Effector CD4-positive, alpha-beta T cell (primary cell): ENCODE measurements around the gene SPON1.
"Not testable (repeated sequence)": the region's sequence is repeated elsewhere in the genome, so short reads cannot be mapped to it uniquely, and the experiment has no call there.

ENCODE experiments used
- DNase-seq: peaks from one replicate; pipeline ENCODE4 v3.0.0-alpha.2; 2020

Gene SPON1

GRCh38 chr11:14090631-14091030 lies 128.1 kb downstream of the SPON1 start:
- DNase-seq: not testable (repeated sequence)

- no peak for DNase-seq
These were observed 130.5 kb downstream of the SPON1 start for GRCh38 chr11:14093065-14093464.

GRCh38 chr11:14094481-14095037 lies 132.0 kb downstream of the SPON1 start:
- DNase-seq: no peak

GRCh38 chr11:14095882-14096281 lies 133.4 kb downstream of the SPON1 start:
- no peak for DNase-seq

- DNase-seq: no peak
These were observed 134.1 kb downstream of the SPON1 start for GRCh38 chr11:14096606-14097005.

GRCh38 chr11:14101388-14101787 lies 138.9 kb downstream of the SPON1 start:
- DNase-seq: no peak

GRCh38 chr11:14102766-14103165 lies 140.2 kb downstream of the SPON1 start:
- no peak for DNase-seq

- DNase-seq: no peak
These were observed 142.9 kb downstream of the SPON1 start for GRCh38 chr11:14105446-14105845.

- no peak for DNase-seq
These were observed 144.0 kb downstream of the SPON1 start for GRCh38 chr11:14106303-14107049.

GRCh38 chr11:14107050-14107430 lies 144.5 kb downstream of the SPON1 start:
- no peak for DNase-seq

- DNase-seq: no peak
These were observed 147.2 kb downstream of the SPON1 start for GRCh38 chr11:14109742-14110141.

- no peak for DNase-seq
These were observed 148.1 kb downstream of the SPON1 start for GRCh38 chr11:14110629-14111028.

- no peak for DNase-seq
These were observed 149.0 kb downstream of the SPON1 start for GRCh38 chr11:14111496-14111895.

GRCh38 chr11:14112721-14113120 lies 150.2 kb downstream of the SPON1 start:
- DNase-seq: no peak

- DNase-seq: no peak
These were observed 151.7 kb downstream of the SPON1 start for GRCh38 chr11:14114269-14114668.

- DNase-seq: no peak
These were observed 152.3 kb downstream of the SPON1 start for GRCh38 chr11:14114786-14115185.

GRCh38 chr11:14117632-14118031 lies 155.1 kb downstream of the SPON1 start:
- no peak for DNase-seq

GRCh38 chr11:14118072-14118471 lies 155.5 kb downstream of the SPON1 start:
- DNase-seq: no peak

GRCh38 chr11:14119357-14119756 lies 156.8 kb downstream of the SPON1 start:
- DNase-seq: no peak

GRCh38 chr11:14124350-14124749 lies 161.8 kb downstream of the SPON1 start:
- DNase-seq: no peak

GRCh38 chr11:14124886-14125285 lies 162.4 kb downstream of the SPON1 start:
- DNase-seq: no peak

GRCh38 chr11:14125529-14125928 lies 163.0 kb downstream of the SPON1 start:
- DNase-seq: no peak

- no peak for DNase-seq
These were observed 165.2 kb downstream of the SPON1 start for GRCh38 chr11:14127679-14128078.

- DNase-seq: no peak
These were observed 169.8 kb downstream of the SPON1 start for GRCh38 chr11:14132312-14132711.

GRCh38 chr11:14133381-14133780 lies 170.9 kb downstream of the SPON1 start:
- DNase-seq: no peak
